Panc1 (cell line): ENCODE measurements around the gene HBA1. TPM values are rescaled to one million over a fixed set of nuclear protein-coding genes. Genes with fewer than 3 reads are reported as not detected.

Experiments used
- ATAC-seq: fragments of 200-7000 bp; cut with Tn5 transposase; 2 replicates; pipeline ENCODE4 v1.9.1; 2020; ENCODE audit warnings: mild to moderate bottlenecking, moderate library complexity
- BruUV-seq: library from RNA; stranded (reverse); fragments of 400-500 nt; replicated peaks from 2 replicates; lab custom pipeline; 2021; lab: Mats Ljungman, UMichigan
- CTCF ChIA-PET: fragments of 300-600 bp; sonication (Branson Sonifier 250); formaldehyde crosslinking; loops from one replicate; lab custom pipeline; 2022; ENCODE audit warnings: antibody characterized with exemption; lab: Charles Lee
- POLR2A ChIA-PET: fragments of 300-600 bp; sonication (Branson Sonifier 250); formaldehyde crosslinking; loops from one replicate; lab custom pipeline; 2022; ENCODE audit warnings: antibody characterized with exemption; lab: Charles Lee
- DNase-seq: peaks from one replicate; pipeline ENCODE4 v3.0.0-alpha.2; 2010; ENCODE audit warnings: low read depth, low spot score
- H3K27ac ChIP-seq: 2 replicates; pipeline ENCODE4 v1.5.1; 2011; ENCODE audit warnings: mild to moderate bottlenecking, low read length, inconsistent platforms
- H3K27me3 ChIP-seq: fragments of 200-500 bp; sonication (Bioruptor generic); 2 replicates; pipeline ENCODE4 v1.6.0; 2014; ENCODE audit warnings: low read length, inconsistent platforms; ENCODE audit not compliant: control insufficient read depth, insufficient read depth
- H3K36me3 ChIP-seq: fragments of 200-500 bp; sonication (Bioruptor generic); 2 replicates; pipeline ENCODE4 v1.5.1; 2014; ENCODE audit warnings: inconsistent platforms, mild to moderate bottlenecking, low read length, moderate library complexity; ENCODE audit not compliant: control insufficient read depth, insufficient read depth
- H3K4me1 ChIP-seq: 2 replicates; pipeline ENCODE4 v1.5.1; 2011; ENCODE audit warnings: inconsistent platforms, mild to moderate bottlenecking, low read length, moderate library complexity; ENCODE audit not compliant: control insufficient read depth, insufficient read depth
- H3K4me3 ChIP-seq, 2 experiments: 2 replicates each; pipeline ENCODE4 v1.5.1; 2011 to 2012; ENCODE audit warnings: low read depth in 2 of 2, low read length in 2 of 2, mild to moderate bottlenecking in 2 of 2, inconsistent platforms in 1 of 2, moderate library complexity in 1 of 2
- H3K9me3 ChIP-seq: fragments of 200-500 bp; sonication (Bioruptor generic); 2 replicates; pipeline ENCODE4 v1.5.1; 2014; ENCODE audit warnings: low read depth, mild to moderate bottlenecking, inconsistent platforms, low read length, moderate library complexity; ENCODE audit not compliant: control insufficient read depth, insufficient read depth
- CTCF ChIP-seq: fragments of 450-650 bp; IDR thresholded peaks from 2 replicates; pipeline ENCODE4 v1.5.1; 2017; ENCODE audit warnings: mild to moderate bottlenecking
- POLR2AphosphoS5 ChIP-seq: IDR thresholded peaks from 2 replicates; pipeline ENCODE4 v1.6.1; 2012; ENCODE audit warnings: mild to moderate bottlenecking, low read depth, low read length, moderate library complexity
- REST ChIP-seq, 2 experiments: IDR thresholded peaks; 2 replicates each; pipeline ENCODE4 v1.6.1; 2011 to 2012; ENCODE audit warnings: low read depth in 2 of 2, control low read depth in 1 of 2, low read length in 1 of 2, mild to moderate bottlenecking in 1 of 2, moderate library complexity in 1 of 2; ENCODE audit not compliant: insufficient read depth in 1 of 2
- SIN3A ChIP-seq: IDR thresholded peaks from 2 replicates; pipeline ENCODE4 v1.6.1; 2012; ENCODE audit warnings: low read depth, mild to moderate bottlenecking, low read length, moderate library complexity, borderline replicate concordance; ENCODE audit not compliant: insufficient read depth
- TCF7L2 ChIP-seq: IDR thresholded peaks from 2 replicates; pipeline ENCODE4 v1.6.1; 2011; ENCODE audit warnings: mild to moderate bottlenecking, low read depth, low read length, inconsistent platforms
- in situ Hi-C: cut with HindIII; loops from 2 replicates; pipeline ENCODE4 v1.10.0; 2016; ENCODE audit warnings: low sequenced_read_pairs, low pct_unique_long_range_greater_than_20kb
- intact Hi-C: fragments of 100-400 bp; cut with micrococcal nuclease; formaldehyde crosslinking; loops from one replicate; pipeline ENCODE4 v1.10.0; 2022; ENCODE audit not compliant: unreplicated experiment
- total RNA-seq: library from RNA; stranded (reverse); gene quantifications from one replicate; pipeline ENCODE4 v1.2.1, GENCODE V29; 2021; ENCODE audit not compliant: unreplicated experiment

HBA1 gene
- total RNA-seq, 1 experiment from 2014 or later = 4.4 TPM

GRCh38 chr16:177394-177822, 928 bp downstream of the HBA1 start:
- ATAC-seq = no peak
- Histone ChIP-seq H3K36me3 (no peaks in the 10 kb centered on the region), H3K9me3 (no peaks in the 10 kb centered on the region), H3K27ac (no peak overlapping the region), H3K27me3 (no peaks in the 10 kb centered on the region), H3K4me1 (peaks cover 6% of the 10 kb centered on the region; the same call in 1 of the 2 replicates), H3K4me3 (no peak overlapping the region)
- no TSS peak for BruUV-seq
- POLR2A ChIA-PET = interaction anchor here (0.6 kb wide), 1 partner anchor 188 kb away, joined by 5 read pairs; no protein-coding TSS in a partner anchor
- no peak for DNase-seq
- CTCF ChIA-PET = interaction anchor here (0.8 kb wide), 1 partner anchor 80 kb away, joined by 4 read pairs; no protein-coding TSS in a partner anchor
- in situ Hi-C loops = no loop called here
- intact Hi-C loops = no loop called here
- TF ChIP-seq SIN3A (no peak), CTCF (no peak), TCF7L2 (no peak), REST (IDR thresholded peaks at IDR 0.05; ENCODE audit: insufficient read depth in 1 of 2, low read depth in 2 of 2, low read length in 1 of 2) (no peak)

- ATAC-seq (no peak), DNase-seq (no peak)
- H3K27ac ChIP-seq = no peak overlapping the region
- ChIA-PET POLR2A (no interaction called here), CTCF (interaction anchor here (0.8 kb wide), 1 partner anchor 80 kb away, joined by 4 read pairs; no protein-coding TSS in a partner anchor)
- BruUV-seq = no TSS peak
- no peaks in the 10 kb centered on the region for H3K36me3 ChIP-seq
- no peaks in the 10 kb centered on the region for H3K9me3 ChIP-seq
- peaks cover 6% of the 10 kb centered on the region; the same call in 1 of the 2 replicates for H3K4me1 ChIP-seq
- no peak overlapping the region for H3K4me3 ChIP-seq
- intact Hi-C loops = no loop called here
- no peak for TF ChIP-seq TCF7L2
- TF ChIP-seq POLR2AphosphoS5 = no peak
- no peak for TF ChIP-seq CTCF
- TF ChIP-seq SIN3A = no peak
- no peak for TF ChIP-seq REST (IDR thresholded peaks at IDR 0.05; ENCODE audit: insufficient read depth in 1 of 2, low read depth in 2 of 2, low read length in 1 of 2)
- H3K27me3 ChIP-seq = no peaks in the 10 kb centered on the region
- in situ Hi-C loops = no loop called here
Observed at GRCh38 chr16:177981-178667, 1.6 kb downstream of the HBA1 start.
